Body of pancreas (tissue), 4 donors: Measurements from ENCODE around the gene SLC2A10.

Experiments used
- POLR2A ChIP-seq, 3 donors: fragments of 450-650 bp; IDR thresholded peaks; one replicate each; pipeline ENCODE4 v1.6.1; 2016; ENCODE audit warnings: antibody characterized with exemption in 3 of 3, mild to moderate bottlenecking in 2 of 3
- TF ChIP-seq, protein P1 (sequence below), 7 experiments: fragments of 450-650 bp in 4 of 7; fragments of 200-600 bp in 3 of 7; sonication (generic) in 3 of 7; IDR thresholded peaks; one replicate each; pipeline ENCODE4 v1.5.1; 2016 to 2019; ENCODE audit warnings: antibody characterized with exemption in 7 of 7

DNA sequence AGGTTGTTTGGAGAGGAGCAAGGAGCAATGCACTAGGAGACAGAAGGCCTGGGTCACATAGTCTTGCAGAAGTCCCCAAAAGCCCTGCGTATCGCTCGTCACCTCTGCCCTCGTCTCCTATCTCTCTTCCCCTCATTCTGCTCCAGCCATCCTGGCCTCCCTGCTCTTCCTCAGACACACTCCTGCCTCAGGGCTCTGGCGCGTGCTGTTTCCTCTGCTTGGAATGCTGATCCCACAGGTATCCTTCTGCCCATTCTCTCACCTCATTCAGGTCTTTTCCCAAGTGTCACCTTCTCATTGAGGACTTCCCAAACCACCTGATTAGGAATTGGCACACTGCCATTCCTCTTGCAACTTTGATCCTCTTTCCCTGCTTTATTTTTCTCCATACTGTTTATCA, 9.0 kb upstream of the SLC2A10 start:
- TF ChIP-seq, protein P1, sequence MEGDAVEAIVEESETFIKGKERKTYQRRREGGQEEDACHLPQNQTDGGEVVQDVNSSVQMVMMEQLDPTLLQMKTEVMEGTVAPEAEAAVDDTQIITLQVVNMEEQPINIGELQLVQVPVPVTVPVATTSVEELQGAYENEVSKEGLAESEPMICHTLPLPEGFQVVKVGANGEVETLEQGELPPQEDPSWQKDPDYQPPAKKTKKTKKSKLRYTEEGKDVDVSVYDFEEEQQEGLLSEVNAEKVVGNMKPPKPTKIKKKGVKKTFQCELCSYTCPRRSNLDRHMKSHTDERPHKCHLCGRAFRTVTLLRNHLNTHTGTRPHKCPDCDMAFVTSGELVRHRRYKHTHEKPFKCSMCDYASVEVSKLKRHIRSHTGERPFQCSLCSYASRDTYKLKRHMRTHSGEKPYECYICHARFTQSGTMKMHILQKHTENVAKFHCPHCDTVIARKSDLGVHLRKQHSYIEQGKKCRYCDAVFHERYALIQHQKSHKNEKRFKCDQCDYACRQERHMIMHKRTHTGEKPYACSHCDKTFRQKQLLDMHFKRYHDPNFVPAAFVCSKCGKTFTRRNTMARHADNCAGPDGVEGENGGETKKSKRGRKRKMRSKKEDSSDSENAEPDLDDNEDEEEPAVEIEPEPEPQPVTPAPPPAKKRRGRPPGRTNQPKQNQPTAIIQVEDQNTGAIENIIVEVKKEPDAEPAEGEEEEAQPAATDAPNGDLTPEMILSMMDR (IDR thresholded peaks at IDR 0.05): no peak
- TF ChIP-seq POLR2A (IDR thresholded peaks at IDR 0.05): no peak
